HG03457 (cell line): ENCODE results near the gene ABCA7.

Experiments
- ATAC-seq: cut with Tn5 transposase; IDR thresholded peaks from one replicate; pipeline ENCODE4 v1.9.1; 2021; ENCODE audit warnings: moderate number of reproducible peaks; ENCODE audit not compliant: unreplicated experiment

Gene ABCA7

GRCh38 chr19:1086613-1087012 lies 46.7 kb downstream of the ABCA7 start:
- ATAC-seq: no peak

- no peak for ATAC-seq
Measured at GRCh38 chr19:1087813-1088415, 48.0 kb downstream of the ABCA7 start.

GRCh38 chr19:1088416-1089010 lies 48.6 kb downstream of the ABCA7 start:
- ATAC-seq: no peak

GRCh38 chr19:1089126-1089771 lies 49.3 kb downstream of the ABCA7 start:
- no peak for ATAC-seq

GRCh38 chr19:1089891-1090290 lies 50.0 kb downstream of the ABCA7 start:
- ATAC-seq: no peak

- ATAC-seq: no peak
Measured at GRCh38 chr19:1090731-1091543, 51.0 kb downstream of the ABCA7 start.

GRCh38 chr19:1091544-1092175 lies 51.8 kb downstream of the ABCA7 start:
- no peak for ATAC-seq

GRCh38 chr19:1093330-1093729 lies 53.4 kb downstream of the ABCA7 start:
- ATAC-seq: no peak

GRCh38 chr19:1093811-1094553 lies 54.1 kb downstream of the ABCA7 start:
- ATAC-seq: no peak

GRCh38 chr19:1094655-1094977 lies 54.7 kb downstream of the ABCA7 start:
- ATAC-seq: no peak

GRCh38 chr19:1094978-1095701 lies 55.2 kb downstream of the ABCA7 start, which contains the start of gene POLR2E:
TSS of gene POLR2E (minus strand) at chr19:1095375. CDS start at chr19:1095315, 60 bp downstream.
- peak; percentile 66 for ATAC-seq

GRCh38 chr19:1097810-1098176 lies 57.9 kb downstream of the ABCA7 start:
- no peak for ATAC-seq

- ATAC-seq: no peak
Measured at GRCh38 chr19:1098177-1099051, 58.5 kb downstream of the ABCA7 start.

- ATAC-seq: no peak
Measured at GRCh38 chr19:1101337-1101698, 61.4 kb downstream of the ABCA7 start.

GRCh38 chr19:1102407-1103131 lies 62.7 kb downstream of the ABCA7 start:
- ATAC-seq: no peak

- ATAC-seq: no peak
Measured at GRCh38 chr19:1103132-1103707, 63.3 kb downstream of the ABCA7 start.

GRCh38 chr19:1103708-1104310 lies 63.9 kb downstream of the ABCA7 start, which contains the start of gene GPX4:
TSS of gene GPX4 (plus strand) at chr19:1103994. CDS start at chr19:1104044, 50 bp downstream.
- ATAC-seq: peak; percentile 51
